ENCODE data around the gene BSND.

BSND gene

GRCh38 chr1:54979327-54979891 is 19.3 kb upstream of the BSND start:
- no peaks in the 10 kb centered on the region for H3K36me3 Mint-ChIP-seq (ENCODE audit: insufficient read depth)
- no peaks in the 10 kb centered on the region for H3K9me3 Mint-ChIP-seq
- peaks cover 0 to 3% of the 10 kb centered on the region in 2 donors for H3K4me1 Mint-ChIP-seq (ENCODE audit: low read depth in 2 of 2)
- no peak for DNase-seq
- ATAC-seq (replicated peaks): no peak
- H3K4me3 Mint-ChIP-seq: no peak overlapping the region
- H3K27ac Mint-ChIP-seq: no peak overlapping the region
- H3K27me3 Mint-ChIP-seq: peaks cover 53 to 79% of the 10 kb centered on the region in 2 donors

- H3K9me3 Mint-ChIP-seq: no peaks in the 10 kb centered on the region
Measured at GRCh38 chr1:54980046-54980527, 18.6 kb upstream of the BSND start.

GRCh38 chr1:54980528-54981241 is 18.0 kb upstream of the BSND start, which contains the start of gene TMEM61:
Gene TMEM61 (plus strand): TSS chr1:54980628. CDS start chr1:54981066, 438 bp downstream.
- H3K4me3 Mint-ChIP-seq: peak within 1 kb of the TSS in 1 of 2 donors; percentile 39
- no peak for ATAC-seq (replicated peaks)
- peaks cover 0 to 3% of the 10 kb centered on the region in 2 donors for H3K4me1 Mint-ChIP-seq (ENCODE audit: low read depth in 2 of 2)
- no peak within 1 kb of the TSS for H3K27ac Mint-ChIP-seq
- no peak for DNase-seq
- no peaks in the 10 kb centered on the region for H3K36me3 Mint-ChIP-seq (ENCODE audit: insufficient read depth)
- no peaks in the 10 kb centered on the region for H3K9me3 Mint-ChIP-seq
- peaks cover 45 to 72% of the 10 kb centered on the region in 2 donors for H3K27me3 Mint-ChIP-seq

More at GRCh38 chr1:54980046-54980527, 18.6 kb upstream of the BSND start:
- Mint-ChIP-seq H3K27me3 (peaks cover 51 to 72% of the 10 kb centered on the region in 2 donors), H3K36me3 (ENCODE audit: insufficient read depth) (no peaks in the 10 kb centered on the region), H3K4me1 (ENCODE audit: low read depth in 2 of 2) (peaks cover 0 to 3% of the 10 kb centered on the region in 2 donors), H3K27ac (no peak overlapping the region), H3K4me3 (no peak overlapping the region)
- DNase-seq: no peak
- ATAC-seq (replicated peaks): no peak

- Mint-ChIP-seq H3K9me3 (no peaks in the 10 kb centered on the region), H3K27me3 (peaks cover 44 to 77% of the 10 kb centered on the region in 2 donors), H3K4me3 (peak overlapping the region in 1 of 2 donors; percentile 39), H3K4me1 (ENCODE audit: low read depth in 2 of 2) (peaks cover 0 to 3% of the 10 kb centered on the region in 2 donors), H3K27ac (no peak overlapping the region), H3K36me3 (ENCODE audit: insufficient read depth) (no peaks in the 10 kb centered on the region)
- DNase-seq: no peak
- no peak for ATAC-seq (replicated peaks)
Measured at GRCh38 chr1:54981466-54981865, 17.3 kb upstream of the BSND start.

GRCh38 chr1:54982739-54983138 is 16.0 kb upstream of the BSND start:
- Mint-ChIP-seq H3K4me1 (ENCODE audit: low read depth in 2 of 2) (peaks cover 0 to 3% of the 10 kb centered on the region in 2 donors), H3K27me3 (peaks cover 43 to 80% of the 10 kb centered on the region in 2 donors), H3K36me3 (ENCODE audit: insufficient read depth) (no peaks in the 10 kb centered on the region), H3K4me3 (no peak overlapping the region), H3K9me3 (no peaks in the 10 kb centered on the region), H3K27ac (no peak overlapping the region)
- DNase-seq (no peak), ATAC-seq (replicated peaks) (no peak)

GRCh38 chr1:54984131-54984842 is 14.4 kb upstream of the BSND start:
- Mint-ChIP-seq H3K27me3 (peaks cover 37 to 67% of the 10 kb centered on the region in 2 donors), H3K36me3 (ENCODE audit: insufficient read depth) (no peaks in the 10 kb centered on the region)

GRCh38 chr1:54985556-54985955 is 13.2 kb upstream of the BSND start:
- no peaks in the 10 kb centered on the region for H3K36me3 Mint-ChIP-seq (ENCODE audit: insufficient read depth)
- no peak for ATAC-seq (replicated peaks)
- no peak overlapping the region for H3K27ac Mint-ChIP-seq
- peaks cover 30 to 56% of the 10 kb centered on the region in 2 donors for H3K27me3 Mint-ChIP-seq
- no peaks in the 10 kb centered on the region for H3K9me3 Mint-ChIP-seq
- no peak for DNase-seq
- H3K4me3 Mint-ChIP-seq: no peak overlapping the region
- peaks cover 0 to 3% of the 10 kb centered on the region in 2 donors for H3K4me1 Mint-ChIP-seq (ENCODE audit: low read depth in 2 of 2)

More at GRCh38 chr1:54984131-54984842, 14.4 kb upstream of the BSND start:
- Mint-ChIP-seq H3K4me3 (no peak overlapping the region), H3K4me1 (ENCODE audit: low read depth in 2 of 2) (peaks cover 0 to 3% of the 10 kb centered on the region in 2 donors), H3K27ac (no peak overlapping the region), H3K9me3 (no peaks in the 10 kb centered on the region)
- ATAC-seq (replicated peaks): no peak
- no peak for DNase-seq

- H3K36me3 Mint-ChIP-seq (ENCODE audit: insufficient read depth): no peaks in the 10 kb centered on the region
- H3K27ac Mint-ChIP-seq: no peak overlapping the region
- peaks cover 0 to 2% of the 10 kb centered on the region in 2 donors for H3K4me1 Mint-ChIP-seq (ENCODE audit: low read depth in 2 of 2)
- no peak overlapping the region for H3K4me3 Mint-ChIP-seq
- peaks cover 27 to 52% of the 10 kb centered on the region in 2 donors for H3K27me3 Mint-ChIP-seq
- H3K9me3 Mint-ChIP-seq: no peaks in the 10 kb centered on the region
- ATAC-seq (replicated peaks) (no peak), DNase-seq (no peak)
Measured at GRCh38 chr1:54986025-54986424, 12.7 kb upstream of the BSND start.

GRCh38 chr1:54986533-54986932 is 12.2 kb upstream of the BSND start:
- no peak overlapping the region for H3K4me3 Mint-ChIP-seq
- no peak for DNase-seq
- no peaks in the 10 kb centered on the region for H3K36me3 Mint-ChIP-seq (ENCODE audit: insufficient read depth)
- H3K4me1 Mint-ChIP-seq (ENCODE audit: low read depth in 2 of 2): no peaks in the 10 kb centered on the region
- peaks cover 22 to 47% of the 10 kb centered on the region in 2 donors for H3K27me3 Mint-ChIP-seq
- no peaks in the 10 kb centered on the region for H3K9me3 Mint-ChIP-seq
- no peak overlapping the region for H3K27ac Mint-ChIP-seq
- no peak for ATAC-seq (replicated peaks)

GRCh38 chr1:54987427-54987826 is 11.3 kb upstream of the BSND start:
- no peak overlapping the region for H3K4me3 Mint-ChIP-seq
- DNase-seq: no peak
- H3K27ac Mint-ChIP-seq: no peak overlapping the region
- H3K9me3 Mint-ChIP-seq: no peaks in the 10 kb centered on the region
- no peak for ATAC-seq (replicated peaks)
- H3K36me3 Mint-ChIP-seq (ENCODE audit: insufficient read depth): no peaks in the 10 kb centered on the region
- no peaks in the 10 kb centered on the region for H3K4me1 Mint-ChIP-seq (ENCODE audit: low read depth in 2 of 2)
- peaks cover 13 to 38% of the 10 kb centered on the region in 2 donors for H3K27me3 Mint-ChIP-seq

GRCh38 chr1:54987919-54988705 is 10.6 kb upstream of the BSND start:
- ATAC-seq (replicated peaks) (no peak), DNase-seq (no peak)
- Mint-ChIP-seq H3K27me3 (peaks cover 9 to 33% of the 10 kb centered on the region in 2 donors), H3K4me1 (ENCODE audit: low read depth in 2 of 2) (no peaks in the 10 kb centered on the region), H3K36me3 (ENCODE audit: insufficient read depth) (no peaks in the 10 kb centered on the region), H3K4me3 (no peak overlapping the region), H3K9me3 (no peaks in the 10 kb centered on the region), H3K27ac (no peak overlapping the region)

- no peaks in the 10 kb centered on the region for H3K36me3 Mint-ChIP-seq (ENCODE audit: insufficient read depth)
- H3K27ac Mint-ChIP-seq: no peak overlapping the region
- no peaks in the 10 kb centered on the region for H3K9me3 Mint-ChIP-seq
- H3K27me3 Mint-ChIP-seq: peaks cover 2 to 24% of the 10 kb centered on the region in 2 donors
- ATAC-seq (replicated peaks) (no peak), DNase-seq (no peak)
- H3K4me3 Mint-ChIP-seq: no peak overlapping the region
- H3K4me1 Mint-ChIP-seq (ENCODE audit: low read depth in 2 of 2): peaks cover 0 to under 1% of the 10 kb centered on the region in 2 donors
Measured at GRCh38 chr1:54988975-54989374, 9.8 kb upstream of the BSND start.

GRCh38 chr1:54989473-54989872 is 9.3 kb upstream of the BSND start:
- Mint-ChIP-seq H3K9me3 (no peaks in the 10 kb centered on the region), H3K27ac (no peak overlapping the region), H3K36me3 (ENCODE audit: insufficient read depth) (no peaks in the 10 kb centered on the region)

More at GRCh38 chr1:54989473-54989872, 9.3 kb upstream of the BSND start:
- Mint-ChIP-seq H3K4me1 (ENCODE audit: low read depth in 2 of 2) (peaks cover 0 to 3% of the 10 kb centered on the region in 2 donors), H3K4me3 (no peak overlapping the region), H3K27me3 (peaks cover 0 to 21% of the 10 kb centered on the region in 2 donors)
- no peak for DNase-seq
- no peak for ATAC-seq (replicated peaks)

All from effector memory CD8-positive, alpha-beta T cell (primary cell).